NCI-H2227 (cell line): ENCODE measurements around the gene CTPS2.
"Not testable (repeated sequence)": the region's sequence is repeated elsewhere in the genome, so short reads cannot be mapped to it uniquely, and the experiment has no call there.

Experiments used
- DNase-seq: peaks from one replicate; lab custom pipeline; 2025; ENCODE audit not compliant: unreplicated experiment; lab: John Stamatoyannopoulos, UW

Gene CTPS2

GRCh38 chrX:16712548-16713155 is at the start of gene CTPS2:
CTPS2 (minus strand) TSS chrX:16712669; CDS start chrX:16702902, 9,767 bp downstream.
- peak; percentile 81 for DNase-seq

- DNase-seq: not testable (repeated sequence)
Observed at GRCh38 chrX:16761500-16761899, 49.0 kb upstream of the CTPS2 start.

- DNase-seq: peak; percentile 14
Observed at GRCh38 chrX:16756724-16757123, 44.3 kb upstream of the CTPS2 start.

- no peak for DNase-seq
Observed at GRCh38 chrX:16754019-16754418, 41.5 kb upstream of the CTPS2 start.

GRCh38 chrX:16750136-16750535 is 37.7 kb upstream of the CTPS2 start:
- DNase-seq: no peak

- DNase-seq: no peak
Observed at GRCh38 chrX:16748425-16748824, 36.0 kb upstream of the CTPS2 start.

- peak; percentile 43 for DNase-seq
Observed at GRCh38 chrX:16745659-16746058, 33.2 kb upstream of the CTPS2 start.

- no peak for DNase-seq
Observed at GRCh38 chrX:16745102-16745501, 32.6 kb upstream of the CTPS2 start.

GRCh38 chrX:16743604-16744325 is 31.3 kb upstream of the CTPS2 start:
- DNase-seq: no peak

- DNase-seq: peak; percentile 42
Observed at GRCh38 chrX:16739574-16739973, 27.1 kb upstream of the CTPS2 start.

GRCh38 chrX:16737024-16737423 is 24.6 kb upstream of the CTPS2 start:
- no peak for DNase-seq

- DNase-seq: no peak
Observed at GRCh38 chrX:16733013-16733412, 20.5 kb upstream of the CTPS2 start.

- DNase-seq: no peak
Observed at GRCh38 chrX:16730450-16730849, 18.0 kb upstream of the CTPS2 start.

GRCh38 chrX:16727637-16728036 is 15.2 kb upstream of the CTPS2 start:
- no peak for DNase-seq

GRCh38 chrX:16726347-16726988 is 14.0 kb upstream of the CTPS2 start:
- DNase-seq: not testable (repeated sequence)

- no peak for DNase-seq
Observed at GRCh38 chrX:16725072-16725471, 12.6 kb upstream of the CTPS2 start.

GRCh38 chrX:16722481-16722880 is 10.0 kb upstream of the CTPS2 start:
- no peak for DNase-seq

GRCh38 chrX:16719334-16720084 is 7.0 kb upstream of the CTPS2 start, which contains the start of gene SYAP1:
SYAP1 (plus strand) TSS chrX:16719612; CDS start chrX:16719725, 113 bp downstream.
- DNase-seq: peak; percentile 100

- DNase-seq: no peak
Observed at GRCh38 chrX:16718824-16719333, 6.4 kb upstream of the CTPS2 start.

- not testable (repeated sequence) for DNase-seq
Observed at GRCh38 chrX:16716451-16716850, 4.0 kb upstream of the CTPS2 start.

GRCh38 chrX:16715638-16716037 is 3.2 kb upstream of the CTPS2 start:
- not testable (repeated sequence) for DNase-seq
